Activated effector memory CD4-positive, alpha-beta T cell treated with anti-CD3 and anti-CD28 coated beads, Interleukin-2, amount 50 U/mL, for 16 hours (primary cell): ENCODE data around the gene HES1.
"Not testable (repeated sequence)": the region's sequence is repeated elsewhere in the genome, so short reads cannot be mapped to it uniquely, and the experiment has no call there.

Experiments used
- DNase-seq: peaks from one replicate; pipeline ENCODE4 v3.0.0-alpha.2; 2020

The HES1 gene

GRCh38 chr3:194128919-194129295, 7.0 kb upstream of the HES1 start:
- DNase-seq, result not testable (repeated sequence)

DNA sequence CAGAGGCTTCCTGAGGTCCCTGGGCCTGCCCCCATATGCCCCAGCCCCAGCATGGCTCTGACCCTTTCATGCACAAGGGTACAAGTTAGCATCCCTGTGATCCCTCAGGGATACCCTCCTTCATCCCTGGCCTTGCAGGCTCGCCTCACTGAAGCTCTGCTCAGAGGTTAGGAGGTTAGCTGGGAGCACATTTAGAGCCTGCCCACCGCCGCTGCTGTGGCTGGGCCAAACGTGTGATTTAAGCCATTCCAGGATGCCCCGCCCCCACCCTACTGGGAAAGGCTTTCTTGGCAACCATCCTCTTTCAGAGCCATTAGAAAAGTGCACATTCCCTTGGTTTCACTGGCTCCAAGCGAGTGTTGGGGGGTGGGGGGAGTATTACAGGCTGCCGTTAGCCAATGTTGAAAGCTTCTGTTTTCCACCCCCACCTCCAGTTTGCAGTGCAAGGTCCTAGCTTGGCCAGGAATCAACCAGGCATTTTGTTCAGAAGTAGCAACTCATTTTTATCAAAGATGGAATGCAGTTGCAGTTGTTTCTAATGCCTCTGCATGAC, 6.3 kb upstream of the HES1 start:
- peak; percentile 44 for DNase-seq

DNA sequence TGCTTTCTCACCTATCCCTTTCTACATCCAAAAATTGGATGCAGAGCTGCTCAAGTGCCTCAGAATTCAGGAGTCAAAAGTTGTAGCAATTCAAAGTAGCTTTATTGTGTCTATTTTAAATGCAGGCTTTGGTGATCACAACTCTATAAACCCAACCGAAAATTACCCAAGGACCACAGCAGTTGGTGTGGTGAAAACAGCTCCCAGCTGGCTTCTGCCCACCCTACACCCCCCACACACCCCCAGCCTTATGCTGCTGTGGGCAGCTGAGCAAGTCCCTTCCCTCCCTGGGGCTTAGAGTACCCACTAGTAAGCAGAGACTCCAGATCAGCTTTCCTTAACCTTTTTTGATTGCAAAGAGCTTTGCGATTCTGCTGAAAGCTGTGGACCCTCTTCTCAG, 5.8 kb upstream of the HES1 start:
- DNase-seq, result no peak

GRCh38 chr3:194130807-194131589, 5.0 kb upstream of the HES1 start:
- no peak for DNase-seq

DNA sequence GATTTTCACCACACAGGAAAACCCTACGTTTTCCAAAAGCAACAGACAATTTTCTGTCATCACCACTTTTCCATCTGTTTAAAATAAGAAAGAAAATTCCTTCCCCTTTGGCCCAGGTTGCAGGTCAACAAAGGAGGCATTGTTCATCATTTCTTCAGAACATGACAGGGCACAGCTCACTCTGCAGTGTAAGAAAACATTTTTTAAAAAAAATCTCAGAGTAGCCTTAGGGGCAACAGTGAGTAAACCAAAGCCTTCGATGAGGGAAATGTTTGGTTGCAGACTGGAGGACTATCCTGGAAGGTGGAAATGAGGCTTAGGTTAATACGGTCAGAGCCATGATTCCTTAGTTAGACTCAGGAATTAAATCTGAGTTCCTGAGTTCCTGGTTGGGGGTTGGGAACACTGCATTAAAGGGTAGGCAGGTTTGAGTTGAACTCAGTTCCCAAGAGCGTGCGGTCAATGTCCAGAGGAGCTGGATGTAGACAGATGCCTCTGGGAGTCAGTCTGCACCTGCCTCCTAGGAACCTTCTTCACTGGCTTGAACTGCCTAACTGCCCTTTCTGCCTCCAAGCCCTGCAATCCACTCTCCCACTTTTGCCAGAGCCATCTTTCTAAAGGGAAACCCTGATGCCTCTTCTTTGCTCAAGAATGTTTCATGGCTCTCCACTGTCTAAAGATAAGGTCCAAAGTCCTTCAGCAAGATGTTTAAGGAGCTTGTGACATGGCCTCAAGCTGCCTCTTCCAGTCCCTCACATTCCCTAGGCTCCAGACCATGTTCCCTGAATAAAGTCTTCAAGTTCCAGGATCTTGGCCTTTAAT, 3.3 kb upstream of the HES1 start:
- no peak for DNase-seq

DNA sequence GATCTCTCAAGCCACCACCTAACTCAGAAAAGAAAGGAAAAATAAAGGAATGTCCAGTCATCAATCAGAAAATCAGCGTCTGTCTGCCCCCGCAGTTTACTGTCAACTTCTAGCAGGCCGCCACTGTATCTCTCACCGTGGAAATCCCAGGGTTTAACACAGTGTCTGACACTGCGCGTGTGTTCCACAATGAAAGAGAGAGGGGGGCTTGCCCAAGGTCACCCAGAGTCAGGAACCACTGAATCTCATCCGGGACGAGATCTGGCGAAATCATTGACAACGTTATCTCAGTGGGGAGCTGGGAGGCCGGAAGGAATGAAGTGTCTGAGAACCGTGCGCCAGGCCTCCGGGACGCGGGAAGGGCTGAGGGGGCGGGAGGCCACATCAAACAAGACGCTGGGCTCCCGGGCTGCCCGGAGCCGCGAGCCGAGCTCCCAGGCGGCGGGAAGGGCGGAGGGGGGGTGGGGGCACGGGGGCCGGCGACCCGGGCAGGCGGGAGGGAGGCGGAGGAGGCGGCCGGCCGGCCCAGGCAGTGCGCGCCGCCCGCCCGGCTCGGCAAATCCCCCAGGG, 2.2 kb upstream of the HES1 start:
- peak; percentile 67 for DNase-seq

GRCh38 chr3:194134231-194134756, 1.7 kb upstream of the HES1 start:
- DNase-seq, result peak; percentile 82

DNA sequence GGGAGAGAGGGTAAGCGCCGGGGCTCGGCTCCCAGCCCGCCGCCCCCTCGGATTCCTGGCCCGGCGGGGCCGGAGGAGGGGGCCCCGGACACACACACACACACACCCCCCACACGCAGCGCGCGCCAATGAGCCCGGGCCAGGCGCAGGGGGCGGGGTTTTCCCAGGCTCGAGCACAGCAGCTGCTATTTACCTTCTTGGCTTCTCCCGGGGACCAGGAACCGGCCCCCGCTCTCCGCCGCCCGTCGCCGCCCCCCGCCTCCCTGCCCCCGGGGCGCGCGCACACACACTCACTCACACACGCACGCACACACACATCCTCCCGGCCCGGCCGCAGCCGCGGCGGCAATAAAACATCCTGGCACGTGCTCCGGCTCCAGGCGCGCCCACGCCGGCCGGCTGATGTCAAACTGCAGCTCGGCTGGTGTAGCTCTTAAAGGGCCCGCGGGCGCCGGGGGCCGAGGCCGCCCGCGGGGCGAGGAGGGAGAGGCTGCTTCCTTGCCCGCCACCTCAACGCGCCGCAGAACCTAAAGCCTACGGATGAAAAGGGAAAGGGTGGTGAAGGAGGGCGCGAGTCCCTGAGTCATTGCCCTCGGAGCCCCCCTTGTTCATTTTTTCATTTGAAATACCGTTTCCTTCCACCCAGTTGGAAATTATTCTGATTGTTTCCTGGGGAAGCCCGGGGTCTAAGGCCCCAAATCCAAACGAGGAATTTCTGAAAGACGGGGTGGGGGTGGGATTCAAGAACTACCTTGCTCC, 1.0 kb upstream of the HES1 start:
- peak; percentile 92 for DNase-seq

DNA sequence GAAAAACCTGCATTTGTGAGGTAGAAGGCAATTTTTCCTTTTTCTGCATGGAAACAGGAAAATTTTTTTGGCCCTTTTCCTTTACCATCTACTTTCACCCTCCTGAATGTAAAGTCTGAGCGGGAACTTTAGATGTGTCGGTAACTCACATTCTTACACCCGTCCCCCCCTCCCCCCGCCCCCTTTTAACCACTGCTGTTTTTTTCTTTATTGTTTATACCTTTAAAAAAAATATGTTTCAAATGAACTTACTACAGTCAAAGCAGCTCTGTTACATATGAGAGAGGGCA, 487 bp upstream of the HES1 start:
- no peak for DNase-seq

DNA sequence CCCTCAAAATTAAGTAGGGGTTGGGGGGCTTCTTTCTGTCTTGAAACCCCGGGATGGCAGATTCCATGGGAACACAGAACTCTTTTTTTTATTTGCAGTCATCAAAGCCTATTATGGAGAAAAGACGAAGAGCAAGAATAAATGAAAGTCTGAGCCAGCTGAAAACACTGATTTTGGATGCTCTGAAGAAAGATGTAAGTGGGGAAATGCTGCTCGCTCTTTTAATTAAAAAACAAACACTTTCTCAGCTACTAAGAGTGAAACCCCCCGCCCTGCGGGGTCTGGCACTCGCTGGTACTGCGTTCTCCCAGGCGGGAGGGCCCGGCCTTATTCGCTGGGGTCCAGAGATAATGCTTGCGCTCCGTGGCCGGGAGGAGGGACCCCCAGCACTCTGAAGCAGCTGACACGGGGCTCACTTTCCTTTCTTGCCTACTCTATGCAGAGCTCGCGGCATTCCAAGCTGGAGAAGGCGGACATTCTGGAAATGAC, 615 bp downstream of the HES1 start:
- peak; percentile 65 for DNase-seq

DNA sequence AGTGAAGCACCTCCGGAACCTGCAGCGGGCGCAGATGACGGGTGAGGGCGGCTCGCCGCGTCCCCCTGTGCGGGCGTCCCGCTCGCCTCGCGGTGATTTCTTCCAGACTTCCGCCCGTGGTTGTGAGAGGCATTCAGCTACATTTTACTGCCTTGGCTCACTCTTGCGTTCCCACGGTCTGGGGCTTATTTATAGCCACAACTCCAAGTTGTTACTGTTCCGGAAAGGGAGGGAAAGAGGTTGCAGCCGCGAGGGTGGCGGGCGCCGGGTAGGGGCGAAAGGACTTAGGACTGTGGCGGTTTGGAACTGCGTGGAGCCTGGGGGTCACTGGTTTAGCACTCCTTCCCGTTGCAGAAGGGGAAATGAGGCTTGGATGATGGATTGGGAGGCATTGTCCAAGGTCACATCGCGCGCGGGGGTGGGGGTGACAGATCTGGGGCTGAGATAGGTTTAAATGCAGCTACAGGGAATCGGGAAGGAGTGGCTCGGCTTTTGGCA, 1.1 kb downstream of the HES1 start:
- peak; percentile 76 for DNase-seq

- DNase-seq, result peak; percentile 78
Observed at GRCh38 chr3:194137506-194138474, 1.8 kb downstream of the HES1 start.

GRCh38 chr3:194138732-194139070, 2.8 kb downstream of the HES1 start:
- no peak for DNase-seq

- no peak for DNase-seq
Observed at GRCh38 chr3:194139071-194139813, 3.3 kb downstream of the HES1 start.

GRCh38 chr3:194139814-194140391, 4.0 kb downstream of the HES1 start:
- no peak for DNase-seq

- peak; percentile 73 for DNase-seq
Observed at GRCh38 chr3:194140520-194141414, 4.8 kb downstream of the HES1 start.

GRCh38 chr3:194141415-194142155, 5.6 kb downstream of the HES1 start:
- peak; percentile 87 for DNase-seq
